ENCODE measurements around the gene PTPRT. TPM values are rescaled to one million over a fixed set of nuclear protein-coding genes. Genes with fewer than 3 reads are reported as not detected.

The PTPRT gene
- total RNA-seq, 2 experiments from 2014 or later = not detected

GRCh38 chr20:42110301-42110700 lies 1079.4 kb downstream of the PTPRT start:
- H3K4me1 Mint-ChIP-seq = no peaks in the 10 kb centered on the region
- CTCF ChIA-PET = no interaction called here

GRCh38 chr20:42102000-42102399 lies 1087.7 kb downstream of the PTPRT start:
- Mint-ChIP-seq H3K4me1 (no peaks in the 10 kb centered on the region), H3K4me3 (no peak overlapping the region), H3K27ac (no peak overlapping the region), H3K9me3 (peaks cover 6% of the 10 kb centered on the region), H3K27me3 (no peaks in the 10 kb centered on the region), H3K36me3 (ENCODE audit: low read depth) (no peaks in the 10 kb centered on the region)
- DNase-seq = no peak
- CTCF ChIA-PET = no interaction called here
- POLR2A ChIA-PET = no interaction called here

More at GRCh38 chr20:42110301-42110700, 1079.4 kb downstream of the PTPRT start:
- no peak overlapping the region for H3K4me3 Mint-ChIP-seq
- no peaks in the 10 kb centered on the region for H3K27me3 Mint-ChIP-seq
- H3K36me3 Mint-ChIP-seq (ENCODE audit: low read depth) = no peaks in the 10 kb centered on the region
- no peak overlapping the region for H3K27ac Mint-ChIP-seq
- no peak for DNase-seq
- H3K9me3 Mint-ChIP-seq = peaks cover 5% of the 10 kb centered on the region
- POLR2A ChIA-PET = no interaction called here

- CTCF ChIA-PET = no interaction called here
- Mint-ChIP-seq H3K4me3 (no peak overlapping the region), H3K4me1 (no peaks in the 10 kb centered on the region), H3K36me3 (ENCODE audit: low read depth) (no peaks in the 10 kb centered on the region), H3K9me3 (peaks cover 10% of the 10 kb centered on the region), H3K27me3 (no peaks in the 10 kb centered on the region), H3K27ac (no peak overlapping the region)
- DNase-seq = no peak
- POLR2A ChIA-PET = no interaction called here
Measured at GRCh38 chr20:42100137-42100704, 1089.5 kb downstream of the PTPRT start.

- Mint-ChIP-seq H3K9me3 (peaks cover 8% of the 10 kb centered on the region), H3K27ac (no peak overlapping the region), H3K36me3 (ENCODE audit: low read depth) (no peaks in the 10 kb centered on the region), H3K27me3 (no peaks in the 10 kb centered on the region), H3K4me1 (no peaks in the 10 kb centered on the region), H3K4me3 (no peak overlapping the region)
- DNase-seq = no peak
- ChIA-PET CTCF (no interaction called here), POLR2A (no interaction called here)
Measured at GRCh38 chr20:42099101-42099500, 1090.6 kb downstream of the PTPRT start.

GRCh38 chr20:42098418-42098817 lies 1091.3 kb downstream of the PTPRT start:
- Mint-ChIP-seq H3K36me3 (ENCODE audit: low read depth) (no peaks in the 10 kb centered on the region), H3K27ac (no peak overlapping the region), H3K9me3 (peaks cover 8% of the 10 kb centered on the region), H3K27me3 (no peaks in the 10 kb centered on the region), H3K4me3 (no peak overlapping the region), H3K4me1 (no peaks in the 10 kb centered on the region)
- POLR2A ChIA-PET = no interaction called here
- DNase-seq = no peak
- CTCF ChIA-PET = no interaction called here

- ChIA-PET POLR2A (no interaction called here), CTCF (no interaction called here)
- Mint-ChIP-seq H3K36me3 (ENCODE audit: low read depth) (no peaks in the 10 kb centered on the region), H3K4me3 (no peak overlapping the region), H3K27ac (no peak overlapping the region), H3K27me3 (no peaks in the 10 kb centered on the region), H3K4me1 (no peaks in the 10 kb centered on the region), H3K9me3 (peaks cover 9% of the 10 kb centered on the region)
- DNase-seq = no peak
Measured at GRCh38 chr20:42097741-42098140, 1092.0 kb downstream of the PTPRT start.

- CTCF ChIA-PET = no interaction called here
- Mint-ChIP-seq H3K4me3 (no peak overlapping the region), H3K9me3 (peaks cover 9% of the 10 kb centered on the region), H3K27me3 (no peaks in the 10 kb centered on the region), H3K4me1 (no peaks in the 10 kb centered on the region), H3K27ac (no peak overlapping the region), H3K36me3 (ENCODE audit: low read depth) (no peaks in the 10 kb centered on the region)
- POLR2A ChIA-PET = no interaction called here
- DNase-seq = no peak
Measured at GRCh38 chr20:42095221-42095620, 1094.5 kb downstream of the PTPRT start.

GRCh38 chr20:42093542-42094440 lies 1095.9 kb downstream of the PTPRT start:
- peaks cover 9% of the 10 kb centered on the region for H3K9me3 Mint-ChIP-seq
- no peaks in the 10 kb centered on the region for H3K4me1 Mint-ChIP-seq
- no peak for DNase-seq
- H3K4me3 Mint-ChIP-seq = no peak overlapping the region
- ChIA-PET POLR2A (no interaction called here), CTCF (no interaction called here)
- no peak overlapping the region for H3K27ac Mint-ChIP-seq
- no peaks in the 10 kb centered on the region for H3K36me3 Mint-ChIP-seq (ENCODE audit: low read depth)
- no peaks in the 10 kb centered on the region for H3K27me3 Mint-ChIP-seq

GRCh38 chr20:42093041-42093440 lies 1096.7 kb downstream of the PTPRT start:
- Mint-ChIP-seq H3K9me3 (peaks cover 9% of the 10 kb centered on the region), H3K4me3 (no peak overlapping the region), H3K27me3 (no peaks in the 10 kb centered on the region), H3K4me1 (no peaks in the 10 kb centered on the region), H3K27ac (no peak overlapping the region), H3K36me3 (ENCODE audit: low read depth) (no peaks in the 10 kb centered on the region)
- POLR2A ChIA-PET = no interaction called here
- no peak for DNase-seq
- CTCF ChIA-PET = no interaction called here

- Mint-ChIP-seq H3K9me3 (peaks cover 19% of the 10 kb centered on the region), H3K27ac (no peak overlapping the region), H3K36me3 (ENCODE audit: low read depth) (no peaks in the 10 kb centered on the region), H3K4me1 (no peaks in the 10 kb centered on the region), H3K4me3 (no peak overlapping the region), H3K27me3 (no peaks in the 10 kb centered on the region)
- no peak for DNase-seq
- ChIA-PET CTCF (no interaction called here), POLR2A (no interaction called here)
Measured at GRCh38 chr20:42085366-42085765, 1104.3 kb downstream of the PTPRT start.

- Mint-ChIP-seq H3K27me3 (no peaks in the 10 kb centered on the region), H3K4me3 (no peak overlapping the region)
Measured at GRCh38 chr20:42083280-42083679, 1106.4 kb downstream of the PTPRT start.

GRCh38 chr20:42082611-42083010 lies 1107.1 kb downstream of the PTPRT start:
- H3K27ac Mint-ChIP-seq = no peak overlapping the region
- no peaks in the 10 kb centered on the region for H3K36me3 Mint-ChIP-seq (ENCODE audit: low read depth)
- H3K4me1 Mint-ChIP-seq = no peaks in the 10 kb centered on the region
- ChIA-PET POLR2A (no interaction called here), CTCF (no interaction called here)
- no peaks in the 10 kb centered on the region for H3K27me3 Mint-ChIP-seq
- peaks cover 19% of the 10 kb centered on the region for H3K9me3 Mint-ChIP-seq
- no peak for DNase-seq
- H3K4me3 Mint-ChIP-seq = no peak overlapping the region

More at GRCh38 chr20:42083280-42083679, 1106.4 kb downstream of the PTPRT start:
- no peak for DNase-seq
- peaks cover 19% of the 10 kb centered on the region for H3K9me3 Mint-ChIP-seq
- no peaks in the 10 kb centered on the region for H3K4me1 Mint-ChIP-seq
- no peak overlapping the region for H3K27ac Mint-ChIP-seq
- no peaks in the 10 kb centered on the region for H3K36me3 Mint-ChIP-seq (ENCODE audit: low read depth)
- ChIA-PET CTCF (no interaction called here), POLR2A (no interaction called here)

- ChIA-PET CTCF (no interaction called here), POLR2A (no interaction called here)
- H3K9me3 Mint-ChIP-seq = peaks cover 14% of the 10 kb centered on the region
- no peak overlapping the region for H3K27ac Mint-ChIP-seq
- H3K36me3 Mint-ChIP-seq (ENCODE audit: low read depth) = no peaks in the 10 kb centered on the region
- no peaks in the 10 kb centered on the region for H3K27me3 Mint-ChIP-seq
- no peak overlapping the region for H3K4me3 Mint-ChIP-seq
- no peak for DNase-seq
- no peaks in the 10 kb centered on the region for H3K4me1 Mint-ChIP-seq
Measured at GRCh38 chr20:42080956-42081355, 1108.8 kb downstream of the PTPRT start.

GRCh38 chr20:42074944-42075343 lies 1114.8 kb downstream of the PTPRT start:
- H3K36me3 Mint-ChIP-seq (ENCODE audit: low read depth) = no peaks in the 10 kb centered on the region
- no peaks in the 10 kb centered on the region for H3K9me3 Mint-ChIP-seq
- no peak overlapping the region for H3K27ac Mint-ChIP-seq
- ChIA-PET CTCF (no interaction called here), POLR2A (no interaction called here)
- no peak overlapping the region for H3K4me3 Mint-ChIP-seq
- H3K4me1 Mint-ChIP-seq = no peaks in the 10 kb centered on the region
- no peak for DNase-seq
- H3K27me3 Mint-ChIP-seq = no peaks in the 10 kb centered on the region

Measured in activated CD4-positive, alpha-beta memory T cell treated with anti-CD3 and anti-CD28 coated beads, Interleukin-2, amount 10 ng/mL, durations not matched to agents 7 days and 5 days (primary cell).